ENCODE results near the gene C4BPB.

Gene C4BPB

GRCh38 chr1:207064561-207064960 is 24.1 kb upstream of the C4BPB start:
- Histone ChIP-seq H3K27me3 (ENCODE audit: control insufficient read depth, insufficient read depth, low read length) (no peaks in the 10 kb centered on the region), H3K4me3 (ENCODE audit: low read length) (no peak overlapping the region), H3K9ac (ENCODE audit: low read length) (no peak overlapping the region), H3K27ac (ENCODE audit: low read depth, low read length) (no peak overlapping the region), H3K4me1 (ENCODE audit: control insufficient read depth, insufficient read depth, low read length) (no peaks in the 10 kb centered on the region), H3K36me3 (ENCODE audit: control insufficient read depth, insufficient read depth, low read length) (peaks cover 29% of the 10 kb centered on the region)

DNA sequence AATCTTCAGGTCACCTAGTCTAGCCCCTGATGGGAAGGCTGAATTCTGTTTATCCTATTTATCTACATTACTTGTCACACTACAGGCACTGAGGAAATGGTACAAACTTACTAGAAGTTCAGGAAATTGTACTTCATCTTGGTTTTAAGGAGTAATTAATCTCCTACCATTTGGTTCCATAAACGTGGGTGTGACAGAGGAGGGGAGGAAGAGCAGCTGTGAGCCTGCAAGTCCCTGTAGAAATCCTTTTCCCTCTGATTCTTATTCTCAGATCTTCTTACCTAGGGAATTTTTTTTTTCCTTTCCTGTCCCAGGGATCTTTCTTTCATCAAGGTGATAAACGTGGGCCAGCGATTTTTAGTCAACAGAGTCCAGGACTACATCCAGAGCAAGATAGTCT is 21.5 kb upstream of the C4BPB start:
- Histone ChIP-seq H3K4me3 (ENCODE audit: low read length) (peak overlapping the region; percentile 17), H3K27me3 (ENCODE audit: control insufficient read depth, insufficient read depth, low read length) (no peaks in the 10 kb centered on the region), H3K36me3 (ENCODE audit: control insufficient read depth, insufficient read depth, low read length) (peaks cover 26% of the 10 kb centered on the region), H3K9ac (ENCODE audit: low read length) (no peak overlapping the region), H3K27ac (ENCODE audit: low read depth, low read length) (no peak overlapping the region), H3K4me1 (ENCODE audit: control insufficient read depth, insufficient read depth, low read length) (no peaks in the 10 kb centered on the region)

GRCh38 chr1:207067665-207068064 is 21.0 kb upstream of the C4BPB start:
- Histone ChIP-seq H3K9ac (ENCODE audit: low read length) (no peak overlapping the region), H3K27ac (ENCODE audit: low read depth, low read length) (no peak overlapping the region), H3K36me3 (ENCODE audit: control insufficient read depth, insufficient read depth, low read length) (peaks cover 26% of the 10 kb centered on the region), H3K4me3 (ENCODE audit: low read length) (peak overlapping the region; percentile 17), H3K27me3 (ENCODE audit: control insufficient read depth, insufficient read depth, low read length) (no peaks in the 10 kb centered on the region), H3K4me1 (ENCODE audit: control insufficient read depth, insufficient read depth, low read length) (no peaks in the 10 kb centered on the region)

- Histone ChIP-seq H3K9ac (ENCODE audit: low read length) (no peak overlapping the region), H3K27ac (ENCODE audit: low read depth, low read length) (no peak overlapping the region), H3K27me3 (ENCODE audit: control insufficient read depth, insufficient read depth, low read length) (no peaks in the 10 kb centered on the region), H3K36me3 (ENCODE audit: control insufficient read depth, insufficient read depth, low read length) (peaks cover 18% of the 10 kb centered on the region), H3K4me3 (ENCODE audit: low read length) (no peak overlapping the region), H3K4me1 (ENCODE audit: control insufficient read depth, insufficient read depth, low read length) (no peaks in the 10 kb centered on the region)
Observed at GRCh38 chr1:207069061-207069460, 19.6 kb upstream of the C4BPB start.

GRCh38 chr1:207069858-207070506 is 18.7 kb upstream of the C4BPB start:
- Histone ChIP-seq H3K27me3 (ENCODE audit: control insufficient read depth, insufficient read depth, low read length) (no peaks in the 10 kb centered on the region), H3K27ac (ENCODE audit: low read depth, low read length) (no peak overlapping the region), H3K9ac (ENCODE audit: low read length) (no peak overlapping the region), H3K4me1 (ENCODE audit: control insufficient read depth, insufficient read depth, low read length) (no peaks in the 10 kb centered on the region), H3K36me3 (ENCODE audit: control insufficient read depth, insufficient read depth, low read length) (peaks cover 15% of the 10 kb centered on the region), H3K4me3 (ENCODE audit: low read length) (no peak overlapping the region)

DNA sequence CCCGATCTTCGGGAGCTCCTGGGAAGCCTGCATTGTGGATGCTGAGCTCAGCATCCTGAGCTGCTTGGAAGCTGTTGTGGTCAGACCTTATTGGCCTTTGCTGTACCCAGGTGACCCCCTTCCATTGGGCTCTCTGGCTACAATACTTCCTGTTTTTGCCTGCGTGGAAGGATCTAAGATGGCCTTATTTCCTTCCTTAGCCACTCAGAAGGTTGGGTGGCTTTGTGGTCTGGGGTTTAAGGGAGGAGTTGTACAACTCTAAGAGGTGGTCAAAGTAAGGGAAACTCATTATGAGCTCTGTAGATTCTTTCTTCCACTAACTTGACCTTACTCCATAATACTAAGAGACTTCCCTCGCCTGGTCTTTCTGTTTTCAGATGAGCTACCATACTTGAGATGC is 17.8 kb upstream of the C4BPB start:
- no peak overlapping the region for H3K4me3 ChIP-seq (ENCODE audit: low read length)
- H3K9ac ChIP-seq (ENCODE audit: low read length), result no peak overlapping the region
- H3K27ac ChIP-seq (ENCODE audit: low read depth, low read length), result no peak overlapping the region
- H3K27me3 ChIP-seq (ENCODE audit: control insufficient read depth, insufficient read depth, low read length), result no peaks in the 10 kb centered on the region
- no peaks in the 10 kb centered on the region for H3K4me1 ChIP-seq (ENCODE audit: control insufficient read depth, insufficient read depth, low read length)
- H3K36me3 ChIP-seq (ENCODE audit: control insufficient read depth, insufficient read depth, low read length), result peaks cover 13% of the 10 kb centered on the region

DNA sequence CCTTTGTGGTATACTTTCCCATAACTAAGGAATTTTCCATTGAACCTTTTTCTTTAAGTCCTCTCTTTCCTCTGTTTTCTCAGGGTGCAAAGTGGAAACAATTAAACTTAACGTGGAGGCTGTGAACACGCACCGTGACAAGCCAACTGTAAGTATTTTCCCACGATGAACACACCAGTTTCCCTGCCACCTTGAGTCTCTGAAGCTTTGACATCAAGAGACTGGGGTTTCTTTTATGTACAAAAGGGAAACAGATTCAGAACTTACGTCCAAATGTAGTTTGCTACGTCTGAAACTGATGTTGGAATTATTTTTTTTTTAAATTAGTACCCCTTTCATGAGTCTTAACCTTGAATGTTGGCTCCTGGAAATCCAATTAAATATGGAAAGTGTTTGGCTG is 17.2 kb upstream of the C4BPB start:
- no peaks in the 10 kb centered on the region for H3K27me3 ChIP-seq (ENCODE audit: control insufficient read depth, insufficient read depth, low read length)
- H3K36me3 ChIP-seq (ENCODE audit: control insufficient read depth, insufficient read depth, low read length), result peaks cover 13% of the 10 kb centered on the region
- H3K4me1 ChIP-seq (ENCODE audit: control insufficient read depth, insufficient read depth, low read length), result no peaks in the 10 kb centered on the region
- no peak overlapping the region for H3K9ac ChIP-seq (ENCODE audit: low read length)
- H3K4me3 ChIP-seq (ENCODE audit: low read length), result no peak overlapping the region
- H3K27ac ChIP-seq (ENCODE audit: low read depth, low read length), result no peak overlapping the region

- Histone ChIP-seq H3K36me3 (ENCODE audit: control insufficient read depth, insufficient read depth, low read length) (peaks cover 13% of the 10 kb centered on the region), H3K9ac (ENCODE audit: low read length) (no peak overlapping the region), H3K27ac (ENCODE audit: low read depth, low read length) (no peak overlapping the region), H3K27me3 (ENCODE audit: control insufficient read depth, insufficient read depth, low read length) (no peaks in the 10 kb centered on the region), H3K4me1 (ENCODE audit: control insufficient read depth, insufficient read depth, low read length) (no peaks in the 10 kb centered on the region), H3K4me3 (ENCODE audit: low read length) (no peak overlapping the region)
Observed at GRCh38 chr1:207072233-207072632, 16.4 kb upstream of the C4BPB start.

DNA sequence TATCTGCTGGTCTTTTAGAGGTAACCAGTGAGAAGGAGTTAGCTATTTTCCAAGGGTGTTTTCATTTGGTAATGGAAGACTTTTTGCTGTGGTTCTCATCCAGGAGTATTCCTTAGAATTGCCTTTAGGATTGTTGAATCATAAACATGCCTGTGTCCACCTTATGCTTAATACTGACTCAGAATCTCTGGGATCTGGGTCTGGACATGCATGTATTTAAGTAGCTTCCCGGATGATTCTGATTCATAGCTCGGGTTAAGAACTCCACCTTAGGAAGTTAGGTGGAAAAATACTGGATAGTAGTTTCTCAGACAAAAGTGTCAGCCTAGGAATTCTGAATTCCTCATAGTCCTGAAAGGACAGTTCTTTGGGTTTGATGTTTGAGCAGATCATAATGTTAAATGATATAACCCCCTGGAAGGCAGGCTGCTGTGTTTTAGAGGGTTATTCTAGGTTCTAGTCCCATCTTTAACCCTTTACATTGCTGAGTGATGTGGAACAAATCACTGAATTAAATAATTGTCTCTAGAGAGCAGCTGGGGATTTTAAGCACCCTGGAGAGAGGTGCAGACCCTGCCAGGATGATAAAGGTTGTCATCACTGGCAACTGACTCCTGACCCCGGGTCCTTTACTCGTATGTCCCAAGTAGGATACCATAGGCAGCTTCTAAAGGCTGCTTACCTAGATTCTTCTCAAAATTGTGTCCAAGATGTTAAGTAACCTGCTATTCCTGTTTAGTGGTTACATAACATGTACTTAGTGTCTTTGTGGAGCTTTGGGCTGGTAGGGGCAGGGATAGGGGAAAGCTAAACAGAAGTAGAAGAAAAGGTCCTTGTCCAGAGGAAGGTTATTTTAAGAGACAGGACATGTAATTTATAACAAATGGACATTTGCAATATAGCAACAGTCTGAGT is 14.5 kb upstream of the C4BPB start:
- no peaks in the 10 kb centered on the region for H3K4me1 ChIP-seq (ENCODE audit: control insufficient read depth, insufficient read depth, low read length)
- H3K36me3 ChIP-seq (ENCODE audit: control insufficient read depth, insufficient read depth, low read length), result peaks cover 13% of the 10 kb centered on the region
- H3K27ac ChIP-seq (ENCODE audit: low read depth, low read length), result no peak overlapping the region
- H3K4me3 ChIP-seq (ENCODE audit: low read length), result no peak overlapping the region
- no peak overlapping the region for H3K9ac ChIP-seq (ENCODE audit: low read length)
- no peaks in the 10 kb centered on the region for H3K27me3 ChIP-seq (ENCODE audit: control insufficient read depth, insufficient read depth, low read length)

- H3K27ac ChIP-seq (ENCODE audit: low read depth, low read length), result no peak overlapping the region
- no peak overlapping the region for H3K9ac ChIP-seq (ENCODE audit: low read length)
- H3K27me3 ChIP-seq (ENCODE audit: control insufficient read depth, insufficient read depth, low read length), result no peaks in the 10 kb centered on the region
- peaks cover 7% of the 10 kb centered on the region for H3K36me3 ChIP-seq (ENCODE audit: control insufficient read depth, insufficient read depth, low read length)
- no peaks in the 10 kb centered on the region for H3K4me1 ChIP-seq (ENCODE audit: control insufficient read depth, insufficient read depth, low read length)
- H3K4me3 ChIP-seq (ENCODE audit: low read length), result no peak overlapping the region
Observed at GRCh38 chr1:207076181-207076955, 12.3 kb upstream of the C4BPB start.

DNA sequence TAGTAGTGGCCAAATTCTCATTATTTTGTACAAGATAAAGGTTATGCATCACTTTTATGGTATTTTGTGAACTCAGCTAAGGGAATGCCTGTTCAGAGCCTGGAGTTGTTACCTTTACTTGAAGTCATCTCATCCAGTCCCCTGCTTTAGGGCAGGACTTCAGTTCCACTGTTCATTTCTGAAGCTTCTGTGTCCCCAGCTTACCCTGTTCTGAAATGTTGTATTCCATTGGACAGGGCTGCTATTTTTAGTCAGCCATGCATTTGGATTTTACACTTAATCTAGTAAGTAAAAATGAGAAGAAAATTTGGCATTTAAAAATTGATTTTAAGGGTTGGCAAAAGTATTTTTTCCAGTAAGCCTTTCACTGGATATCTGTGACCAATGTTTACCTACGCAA is 11.6 kb upstream of the C4BPB start:
- Histone ChIP-seq H3K4me3 (ENCODE audit: low read length) (no peak overlapping the region), H3K27me3 (ENCODE audit: control insufficient read depth, insufficient read depth, low read length) (no peaks in the 10 kb centered on the region), H3K36me3 (ENCODE audit: control insufficient read depth, insufficient read depth, low read length) (peaks cover 5% of the 10 kb centered on the region), H3K27ac (ENCODE audit: low read depth, low read length) (no peak overlapping the region), H3K4me1 (ENCODE audit: control insufficient read depth, insufficient read depth, low read length) (no peaks in the 10 kb centered on the region), H3K9ac (ENCODE audit: low read length) (no peak overlapping the region)

All from rectal smooth muscle tissue (tissue), 1 donor.